EL (cell line): ENCODE measurements around the gene TBC1D7.
"Not testable (repeated sequence)": the region's sequence is repeated elsewhere in the genome, so short reads cannot be mapped to it uniquely, and the experiment has no call there.

Source experiments
- DNase-seq: peaks from one replicate; pipeline ENCODE4 v3.0.0-alpha.2; 2016

The TBC1D7 gene

GRCh38 chr6:13355999-13356785 is 27.9 kb upstream of the TBC1D7 start:
- DNase-seq: no peak

GRCh38 chr6:13355043-13355945 is 27.0 kb upstream of the TBC1D7 start:
- peak; percentile 96 for DNase-seq

- DNase-seq: peak; percentile 81
Measured at GRCh38 chr6:13354331-13355042, 26.1 kb upstream of the TBC1D7 start.

- no peak for DNase-seq
Measured at GRCh38 chr6:13352165-13352564, 23.8 kb upstream of the TBC1D7 start.

GRCh38 chr6:13351271-13351670 is 22.9 kb upstream of the TBC1D7 start:
- no peak for DNase-seq

GRCh38 chr6:13349811-13350506 is 21.6 kb upstream of the TBC1D7 start:
- DNase-seq: no peak

- no peak for DNase-seq
Measured at GRCh38 chr6:13348334-13349113, 20.2 kb upstream of the TBC1D7 start.

GRCh38 chr6:13346245-13346644 is 17.9 kb upstream of the TBC1D7 start:
- DNase-seq: no peak

- no peak for DNase-seq
Measured at GRCh38 chr6:13342414-13343019, 14.2 kb upstream of the TBC1D7 start.

- no peak for DNase-seq
Measured at GRCh38 chr6:13339863-13340630, 11.7 kb upstream of the TBC1D7 start.

- DNase-seq: no peak
Measured at GRCh38 chr6:13338038-13338437, 9.7 kb upstream of the TBC1D7 start.

GRCh38 chr6:13336553-13336952 is 8.2 kb upstream of the TBC1D7 start:
- DNase-seq: peak; percentile 81

- DNase-seq: no peak
Measured at GRCh38 chr6:13334953-13335352, 6.6 kb upstream of the TBC1D7 start.

GRCh38 chr6:13332349-13332706 is 4.0 kb upstream of the TBC1D7 start:
- DNase-seq: no peak

GRCh38 chr6:13331516-13332348 is 3.4 kb upstream of the TBC1D7 start:
- DNase-seq: peak; percentile 29

GRCh38 chr6:13328875-13329183 is 492 bp upstream of the TBC1D7 start:
- no peak for DNase-seq

- no peak for DNase-seq
Measured at GRCh38 chr6:13327691-13328075, 654 bp downstream of the TBC1D7 start.

GRCh38 chr6:13326031-13326586 is 2.2 kb downstream of the TBC1D7 start:
- not testable (repeated sequence) for DNase-seq

- no peak for DNase-seq
Measured at GRCh38 chr6:13319891-13320564, 8.3 kb downstream of the TBC1D7 start.
